Measurements from ENCODE around the gene ENKD1. TPM values are rescaled to one million over a fixed set of nuclear protein-coding genes. Genes with fewer than 3 reads are reported as not detected.

ENKD1 gene
- total RNA-seq, 4 donors from 2014 or later: 6.2 to 17.6 (median 16.0) TPM

DNA sequence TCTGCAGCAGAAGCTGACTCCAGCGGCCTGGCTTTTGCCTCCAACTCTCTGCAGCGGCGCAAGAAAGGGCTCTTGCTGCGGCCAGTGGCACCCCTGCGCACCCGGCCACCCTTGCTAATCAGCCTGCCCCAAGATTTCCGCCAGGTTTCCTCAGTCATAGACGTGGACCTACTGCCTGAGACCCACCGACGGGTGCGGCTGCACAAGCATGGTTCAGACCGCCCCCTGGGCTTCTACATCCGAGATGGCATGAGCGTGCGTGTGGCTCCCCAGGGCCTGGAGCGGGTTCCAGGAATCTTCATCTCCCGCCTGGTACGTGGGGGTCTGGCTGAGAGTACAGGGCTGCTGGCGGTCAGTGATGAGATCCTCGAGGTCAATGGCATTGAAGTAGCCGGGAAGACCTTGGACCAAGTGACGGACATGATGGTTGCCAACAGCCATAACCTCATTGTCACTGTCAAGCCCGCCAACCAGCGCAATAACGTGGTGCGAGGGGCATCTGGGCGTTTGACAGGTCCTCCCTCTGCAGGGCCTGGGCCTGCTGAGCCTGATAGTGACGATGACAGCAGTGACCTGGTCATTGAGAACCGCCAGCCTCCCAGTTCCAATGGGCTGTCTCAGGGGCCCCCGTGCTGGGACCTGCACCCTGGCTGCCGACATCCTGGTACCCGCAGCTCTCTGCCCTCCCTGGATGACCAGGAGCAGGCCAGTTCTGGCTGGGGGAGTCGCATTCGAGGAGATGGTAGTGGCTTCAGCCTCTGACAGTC, 4.5 kb downstream of the ENKD1 start:
- no peak for TF ChIP-seq CTCF (IDR thresholded peaks at IDR 0.05; ENCODE audit: low read depth)

GRCh38 chr16:67661101-67661761, 5.3 kb downstream of the ENKD1 start:
- no peak for TF ChIP-seq CTCF (IDR thresholded peaks at IDR 0.05; ENCODE audit: low read depth)

DNA sequence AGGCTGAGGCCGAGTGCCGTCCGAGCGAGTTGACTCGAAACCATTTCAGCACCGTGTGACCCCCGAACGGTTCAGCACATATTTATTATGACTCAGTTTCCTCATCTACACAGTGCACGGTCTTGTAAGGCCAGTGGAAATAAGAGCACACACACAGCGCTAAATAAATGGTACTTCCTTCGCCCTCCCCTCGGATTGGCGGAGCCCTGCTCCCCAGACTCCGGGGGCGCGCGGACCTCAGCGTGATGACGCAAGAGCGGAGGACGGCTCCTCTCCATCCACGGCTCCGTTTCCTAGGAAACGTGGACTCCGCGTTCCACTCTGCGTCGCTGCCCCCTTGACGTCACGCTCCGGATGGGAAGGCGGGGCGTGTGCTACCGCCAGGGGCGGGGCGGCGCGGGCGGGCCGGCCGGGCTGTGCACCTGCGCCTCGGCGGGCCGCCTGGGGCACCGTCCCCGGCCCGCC, 6.0 kb downstream of the ENKD1 start, which contains the start of gene PARD6A:
Gene PARD6A (plus strand): TSS at position 397 of the 465 bp plus-strand sequence. CDS start 79 bp downstream, outside the sequence.
- TF ChIP-seq CTCF (IDR thresholded peaks at IDR 0.05; ENCODE audit: low read depth): no peak

GRCh38 chr16:67659675-67660563, 6.6 kb downstream of the ENKD1 start, which contains the start of gene ACD:
ACD (minus strand) TSS chr16:67660260; CDS start chr16:67660220, 40 bp downstream.
- TF ChIP-seq CTCF (IDR thresholded peaks at IDR 0.05; ENCODE audit: low read depth): no peak

DNA sequence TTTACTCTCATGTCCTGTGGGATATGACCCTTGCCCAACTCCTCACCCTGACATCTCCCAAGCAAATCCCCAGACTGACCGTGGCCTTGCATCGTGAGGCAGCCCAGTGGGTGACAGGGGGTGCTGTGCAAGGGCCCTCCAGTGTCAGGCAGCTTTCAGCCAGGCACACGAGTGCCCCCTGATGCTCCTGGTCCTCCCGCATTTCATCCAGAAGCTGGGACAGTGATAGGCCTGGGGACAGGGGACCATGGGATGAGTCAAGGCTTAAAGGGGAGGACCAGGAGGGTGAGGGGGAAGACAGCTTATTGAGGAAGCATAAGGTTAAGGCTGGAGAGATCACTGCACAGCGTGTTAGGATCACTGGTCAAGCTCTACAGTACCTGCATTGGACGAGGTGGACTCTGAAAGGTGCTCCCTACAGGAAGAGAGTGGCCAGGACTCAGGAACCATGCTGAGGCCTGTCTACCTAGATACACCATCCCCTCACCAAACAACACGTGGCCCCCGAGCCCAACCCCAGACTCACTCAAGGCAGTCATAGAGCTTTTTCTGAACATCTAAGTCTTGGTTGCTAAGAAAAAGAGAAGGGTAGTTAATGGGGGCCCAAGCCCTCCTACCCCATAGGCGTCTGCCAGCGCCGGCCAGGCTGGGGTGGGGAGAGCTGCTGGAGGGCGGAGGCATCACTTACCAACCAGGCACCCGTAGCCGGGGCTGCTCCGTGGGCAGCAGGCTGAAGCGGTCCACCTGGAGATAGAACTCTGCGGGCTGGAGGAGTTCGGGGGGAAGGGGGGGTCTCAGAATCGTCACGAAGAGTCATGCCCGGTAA, 7.5 kb downstream of the ENKD1 start:
- TF ChIP-seq CTCF (IDR thresholded peaks at IDR 0.05; ENCODE audit: low read depth): no peak

DNA sequence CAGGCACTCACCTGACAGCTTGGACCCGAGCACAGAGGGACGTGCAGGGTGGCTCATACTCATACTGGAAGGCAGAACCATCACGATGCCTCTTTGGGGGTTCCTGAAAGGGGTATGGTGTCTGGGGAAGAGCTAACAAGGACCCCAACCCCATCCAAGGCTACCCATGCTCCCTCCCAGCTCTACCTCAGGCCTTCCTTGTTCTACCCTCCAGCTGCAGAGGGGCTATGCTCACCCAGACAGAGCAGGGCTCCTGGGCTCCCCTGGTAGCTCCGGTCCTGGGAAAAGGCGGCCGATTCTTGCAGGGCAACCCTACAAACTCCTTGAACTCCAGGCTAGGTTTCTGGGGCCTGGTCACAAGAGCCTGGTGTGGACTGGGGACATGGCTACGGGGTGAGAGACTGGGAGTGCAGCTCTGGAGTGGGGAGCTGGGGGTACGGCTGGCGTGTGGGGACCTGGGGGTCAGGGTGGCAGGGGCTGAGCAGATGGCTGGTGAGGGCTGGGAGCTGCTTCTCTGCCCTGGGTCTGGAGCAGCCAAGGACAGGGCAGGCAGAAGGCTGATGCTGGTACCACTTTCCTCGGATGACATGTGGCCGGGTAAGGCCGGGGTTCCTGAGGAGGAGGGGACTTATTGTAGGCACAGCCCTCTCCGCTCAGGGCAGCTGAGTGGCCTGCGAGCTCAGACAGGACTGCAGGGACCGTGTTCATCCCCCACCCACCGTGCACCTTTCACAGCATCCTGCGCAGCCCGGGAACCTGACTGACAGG, 8.6 kb downstream of the ENKD1 start:
- TF ChIP-seq CTCF (IDR thresholded peaks at IDR 0.05; ENCODE audit: low read depth): no peak
